ENCODE results near the gene FGF8.
"Not testable (repeated sequence)": the region's sequence is repeated elsewhere in the genome, so short reads cannot be mapped to it uniquely, and the experiment has no call there.

Gene FGF8, protein sequence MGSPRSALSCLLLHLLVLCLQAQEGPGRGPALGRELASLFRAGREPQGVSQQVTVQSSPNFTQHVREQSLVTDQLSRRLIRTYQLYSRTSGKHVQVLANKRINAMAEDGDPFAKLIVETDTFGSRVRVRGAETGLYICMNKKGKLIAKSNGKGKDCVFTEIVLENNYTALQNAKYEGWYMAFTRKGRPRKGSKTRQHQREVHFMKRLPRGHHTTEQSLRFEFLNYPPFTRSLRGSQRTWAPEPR

DNA sequence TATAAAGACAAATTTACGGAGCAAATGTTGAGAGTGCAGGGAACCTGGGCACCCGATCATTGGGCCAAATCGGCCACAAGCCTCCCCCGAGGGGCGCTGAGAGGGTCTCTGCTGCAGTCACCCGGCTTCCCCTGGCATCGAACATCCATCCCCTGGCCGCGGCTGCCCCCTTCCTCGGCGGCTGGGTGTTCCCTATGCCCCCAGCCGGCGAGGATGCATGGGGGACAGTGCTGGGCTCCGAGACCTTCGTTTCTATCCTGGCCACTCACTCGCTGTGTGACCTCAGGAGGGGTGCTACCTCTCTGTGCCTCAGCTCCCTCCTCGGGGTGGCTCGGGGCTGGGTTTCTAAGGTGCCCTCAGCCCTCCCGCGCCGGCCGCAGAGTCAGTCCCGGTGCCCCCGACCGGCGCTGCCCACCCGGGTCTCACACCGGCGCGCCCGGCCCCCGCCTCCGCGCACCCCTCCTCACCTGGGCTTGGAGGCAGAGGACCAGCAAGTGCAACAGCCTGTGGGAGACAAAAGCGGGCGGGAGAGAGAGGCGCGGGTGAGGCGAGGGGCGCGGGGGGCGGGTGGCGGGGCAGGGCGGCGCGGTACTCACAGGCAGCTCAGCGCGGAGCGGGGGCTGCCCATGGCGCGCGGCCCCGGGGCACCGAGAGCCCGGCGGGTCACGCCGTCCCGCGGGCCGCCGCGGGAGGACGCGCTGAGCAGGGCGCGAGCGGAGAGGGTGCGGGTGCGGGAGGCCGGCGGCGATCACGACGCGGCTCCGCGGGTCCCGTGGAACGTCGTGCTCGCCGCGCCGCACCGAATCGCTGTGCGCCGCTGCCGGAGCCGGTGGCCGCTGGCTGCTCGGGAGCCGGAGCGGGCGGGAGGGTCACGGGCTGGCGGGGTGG is at the start of gene FGF8:
Gene FGF8 (minus strand): TSS at position 842 of the 888 bp plus-strand sequence. CDS start 214 bp downstream, at position 628.
- peak in 1 of 2 experiments; percentile 11 for DNase-seq

DNA sequence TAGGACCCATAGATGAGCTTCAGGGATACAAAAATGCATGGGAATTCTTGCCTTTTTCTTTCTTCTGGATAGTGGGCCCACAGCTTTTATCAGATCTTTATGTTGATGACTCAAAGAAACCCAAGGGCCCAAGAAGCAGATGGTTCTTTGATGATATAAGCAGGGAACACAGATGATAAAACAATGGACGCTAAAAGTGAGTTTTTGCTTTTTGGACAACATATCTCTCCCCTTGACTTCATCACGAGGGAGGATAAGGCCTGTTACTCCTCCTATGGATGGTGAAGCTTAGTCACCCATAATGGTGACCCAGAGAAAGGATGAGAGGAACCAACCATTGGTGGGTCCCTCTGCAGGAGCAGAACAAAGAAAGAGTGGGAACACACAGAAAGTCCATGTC is 48.8 kb upstream of the FGF8 start:
- no peak for DNase-seq

DNA sequence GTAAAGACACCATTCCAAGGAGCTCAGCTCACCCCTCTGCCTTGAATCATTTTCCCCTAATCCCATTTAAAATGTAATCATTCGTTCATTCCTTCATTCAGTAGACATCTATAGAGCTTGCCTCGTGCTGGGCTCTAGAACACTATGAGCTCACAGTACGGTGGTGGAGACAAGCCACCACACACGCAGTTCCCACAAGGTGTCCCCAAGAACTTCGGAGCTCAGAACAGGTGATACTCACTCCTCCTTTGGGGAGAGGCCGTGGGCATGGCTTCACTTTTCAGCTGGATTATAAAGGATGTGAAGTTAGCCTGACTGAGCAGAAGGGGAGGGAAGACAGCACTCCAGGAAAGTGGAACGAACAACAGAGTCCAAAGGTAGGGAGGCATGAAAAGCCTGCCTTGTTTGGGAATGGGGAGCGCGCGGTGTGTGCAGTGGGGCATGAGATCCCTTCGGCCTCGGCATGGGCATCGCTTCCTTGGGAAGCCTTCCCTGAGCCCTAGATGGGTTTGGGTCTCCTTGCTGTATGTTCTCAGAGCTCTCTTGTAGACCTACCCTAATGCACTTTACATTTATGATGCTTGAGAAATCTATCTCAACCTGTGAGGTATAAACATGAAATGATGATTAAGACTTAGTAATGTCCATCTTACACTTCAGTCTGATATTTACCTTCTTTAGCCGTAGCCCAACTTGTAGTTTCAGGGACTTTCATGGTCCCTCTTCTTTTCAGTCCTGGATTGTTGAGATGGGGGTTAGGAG is 43.1 kb upstream of the FGF8 start:
- DNase-seq, result peak; percentile 79 to 83

DNA sequence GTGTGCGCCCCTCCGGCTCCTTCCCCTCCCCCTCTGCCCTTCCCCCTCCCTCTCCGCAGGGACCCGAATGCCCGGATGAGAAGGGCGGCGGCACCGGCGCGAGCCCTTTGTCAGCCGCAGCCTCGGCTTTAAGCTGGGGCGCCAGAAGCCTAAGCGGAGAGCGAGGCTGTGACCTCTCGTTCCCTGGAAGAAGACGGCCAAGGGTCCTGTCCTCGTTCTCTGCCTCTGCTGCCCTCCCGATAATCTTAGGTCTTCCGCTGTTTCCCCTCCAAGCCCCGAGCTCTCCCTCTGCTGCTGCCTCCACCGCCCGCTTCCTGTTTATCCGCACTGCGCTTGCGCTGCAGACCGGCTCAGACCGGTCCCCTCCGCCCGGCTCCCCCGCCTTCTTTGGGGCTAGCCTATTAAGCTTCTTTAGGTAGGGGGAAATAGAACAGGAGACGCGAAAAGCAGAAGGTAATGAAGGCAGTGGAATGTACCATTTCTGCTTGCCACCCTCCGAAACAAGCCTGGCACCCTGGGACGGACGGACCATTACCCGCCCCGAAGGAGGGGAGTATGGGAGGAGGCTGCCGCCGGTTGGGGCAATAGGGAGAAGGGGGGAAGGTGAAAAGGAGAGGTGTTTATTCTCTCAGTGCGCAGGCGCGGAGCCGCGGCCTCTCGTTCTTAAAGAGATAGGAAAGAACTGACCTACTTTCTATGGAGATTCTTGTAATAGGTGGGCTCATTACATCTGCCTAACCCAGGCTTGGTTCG is 42.4 kb upstream of the FGF8 start, which contains the start of gene OGA:
Gene OGA (minus strand): TSS at position 326 of the 753 bp plus-strand sequence. CDS start 422 bp downstream, outside the sequence.
- DNase-seq, result peak; percentile 98 to 100

DNA sequence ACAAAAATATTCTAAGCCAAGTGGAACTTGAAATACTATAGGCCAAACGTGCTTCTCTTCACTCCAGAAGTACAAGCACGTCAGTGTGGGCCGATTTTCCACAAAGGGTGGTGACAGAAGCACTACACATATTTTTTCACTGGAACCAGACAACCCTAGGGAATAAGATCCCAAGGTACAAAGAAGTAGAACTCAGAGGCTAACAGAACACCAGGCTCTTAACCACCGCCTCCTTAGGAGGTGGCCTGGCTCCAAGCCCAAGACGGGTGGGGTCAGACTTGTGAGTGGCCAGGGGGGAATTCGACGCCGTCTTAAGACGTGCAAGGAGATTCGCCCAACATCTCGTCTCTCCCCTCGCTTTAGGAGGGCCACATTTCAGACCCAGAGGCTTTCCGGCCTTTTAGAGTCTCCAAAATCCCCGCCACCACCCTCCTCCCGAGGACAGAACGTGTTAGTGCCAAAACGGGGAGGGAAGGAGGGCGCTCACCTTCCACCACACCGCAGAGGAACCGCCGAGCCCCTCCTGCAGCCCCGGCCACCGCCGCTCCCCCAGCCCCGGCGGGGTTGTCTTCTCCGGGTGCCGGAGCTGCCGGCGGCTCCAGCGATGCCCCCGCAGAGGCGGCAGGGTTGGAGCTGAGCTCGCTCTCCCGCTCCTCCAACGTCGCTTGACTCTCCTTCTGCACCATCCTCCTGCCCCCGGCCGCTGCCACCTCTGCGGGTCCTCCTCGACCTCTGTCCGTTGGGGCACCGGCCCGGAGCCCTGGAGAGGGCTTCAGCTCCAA is 41.6 kb upstream of the FGF8 start:
- peak in 1 of 2 experiments; percentile 19 for DNase-seq

DNA sequence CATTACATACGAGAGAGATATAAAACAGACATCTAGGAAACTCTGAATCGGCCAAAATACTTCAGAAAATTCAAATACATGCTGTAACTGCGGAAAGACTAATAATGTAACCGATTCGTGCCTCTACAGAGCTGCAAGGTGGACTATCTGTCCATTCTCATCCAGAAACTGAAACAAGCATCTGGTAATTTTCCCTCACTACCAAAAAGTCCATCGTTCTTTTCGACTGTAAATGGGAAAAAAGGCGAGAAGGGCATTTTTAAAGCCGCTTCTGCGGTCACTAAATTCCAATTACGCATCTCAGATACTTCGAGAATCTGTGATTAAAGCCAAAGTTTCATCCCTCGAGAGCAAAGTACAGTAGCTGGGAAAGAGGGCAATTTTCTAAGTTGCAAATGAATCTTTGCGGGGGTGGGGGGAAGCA is 41.0 kb upstream of the FGF8 start:
- DNase-seq, result no peak

DNA sequence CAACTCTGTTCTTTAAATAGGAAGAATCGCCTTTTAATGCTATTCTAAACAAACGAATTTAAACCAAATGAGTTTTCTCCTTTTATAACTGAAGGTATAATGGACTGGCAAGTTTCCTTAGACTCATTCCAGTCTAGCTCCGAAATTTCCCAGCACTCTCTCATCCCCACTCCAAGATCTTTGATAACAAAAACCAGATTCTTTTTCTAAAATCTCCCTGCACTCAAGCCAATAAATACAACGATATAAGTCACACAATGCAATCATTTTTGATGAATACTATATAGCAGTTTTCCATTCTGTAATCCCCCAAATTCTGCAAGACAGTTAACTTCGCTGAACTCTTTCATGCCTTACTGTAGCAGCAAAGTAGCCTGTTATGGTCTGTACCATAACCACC is 40.5 kb upstream of the FGF8 start:
- no peak for DNase-seq

DNA sequence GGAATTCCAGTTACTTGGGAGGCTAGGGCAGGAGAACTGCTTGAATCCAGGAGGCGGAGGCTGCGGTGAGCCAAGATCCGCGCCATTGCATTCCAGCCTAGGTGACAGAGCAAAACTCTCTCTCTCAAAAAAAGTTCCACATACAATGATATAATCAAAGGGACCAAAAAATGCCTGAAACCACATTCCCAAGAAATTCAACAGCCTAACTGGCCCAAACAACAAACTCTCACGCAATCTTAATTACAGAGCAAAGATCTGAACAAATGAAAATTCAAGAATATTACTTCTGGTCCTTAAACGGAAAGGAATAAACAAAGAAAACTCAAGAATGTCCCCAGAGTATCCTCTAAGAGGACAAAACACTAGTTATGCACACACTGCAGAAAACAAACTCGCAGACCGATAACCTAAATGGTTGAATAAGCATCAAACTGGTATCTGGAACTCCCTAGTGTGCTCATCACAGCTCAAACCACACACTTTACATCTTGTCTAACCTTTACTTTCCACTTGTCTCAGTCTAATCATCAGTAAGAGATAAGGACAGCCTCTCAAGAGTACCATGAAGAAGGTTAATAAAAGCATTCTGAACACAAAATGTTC is 38.7 kb upstream of the FGF8 start:
- peak in 1 of 2 experiments; percentile 10 for DNase-seq

DNA sequence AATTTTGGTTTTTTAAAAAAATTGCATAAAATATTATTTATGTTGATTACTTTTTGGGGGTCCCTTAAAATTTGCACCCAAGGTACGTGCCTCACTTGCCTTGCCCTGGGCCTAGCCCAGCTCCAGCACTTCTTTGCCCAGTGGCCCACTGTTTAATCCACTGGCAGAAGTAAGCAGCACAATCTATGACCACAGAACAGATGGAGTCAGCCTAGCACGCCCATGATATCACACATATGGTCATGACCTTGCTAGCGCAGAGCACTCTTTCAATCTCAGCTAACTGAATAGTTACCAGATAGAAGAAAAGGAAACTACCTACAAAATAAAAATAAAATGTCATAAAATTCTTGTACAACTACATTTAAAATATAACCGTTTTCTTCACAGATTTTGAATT is 36.7 kb upstream of the FGF8 start:
- no peak for DNase-seq

DNA sequence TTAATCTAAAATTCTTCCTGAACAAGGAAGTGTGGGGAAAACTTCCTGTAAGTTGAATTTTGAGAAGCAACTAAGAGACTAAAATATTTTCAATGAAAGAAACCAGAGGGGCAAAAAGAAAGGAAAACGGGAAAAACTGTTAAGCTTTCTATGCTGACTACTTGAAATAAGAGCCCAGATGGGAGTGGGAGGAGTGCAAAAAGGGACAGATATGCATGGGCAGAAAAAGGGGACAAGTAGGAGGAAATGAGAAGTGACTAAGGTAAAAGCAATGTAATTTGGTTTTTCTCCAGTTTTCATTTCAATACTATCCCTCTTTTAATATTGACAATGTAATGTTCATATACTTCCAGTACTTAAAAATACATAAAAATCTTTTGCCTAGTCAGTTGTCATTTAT is 31.2 kb upstream of the FGF8 start:
- DNase-seq, result no peak

DNA sequence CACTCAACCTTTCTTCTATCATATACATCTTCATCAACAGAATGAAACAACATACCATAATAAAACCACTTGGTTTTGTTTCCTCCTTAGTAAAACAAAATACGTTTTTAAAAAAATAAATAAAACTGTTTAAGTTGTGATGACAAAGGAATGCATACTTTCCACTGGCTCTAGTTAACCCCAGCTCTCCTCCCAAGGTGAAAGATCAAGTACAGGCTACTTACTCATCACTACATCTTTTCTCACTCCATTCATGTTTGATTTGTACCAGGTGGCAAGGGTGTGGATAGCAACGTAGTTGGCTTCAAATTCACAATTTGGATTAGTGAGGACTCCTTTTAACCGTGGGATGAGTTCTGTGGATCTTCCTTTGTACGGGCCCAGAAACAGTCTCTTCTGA is 27.6 kb upstream of the FGF8 start:
- DNase-seq, result no peak

DNA sequence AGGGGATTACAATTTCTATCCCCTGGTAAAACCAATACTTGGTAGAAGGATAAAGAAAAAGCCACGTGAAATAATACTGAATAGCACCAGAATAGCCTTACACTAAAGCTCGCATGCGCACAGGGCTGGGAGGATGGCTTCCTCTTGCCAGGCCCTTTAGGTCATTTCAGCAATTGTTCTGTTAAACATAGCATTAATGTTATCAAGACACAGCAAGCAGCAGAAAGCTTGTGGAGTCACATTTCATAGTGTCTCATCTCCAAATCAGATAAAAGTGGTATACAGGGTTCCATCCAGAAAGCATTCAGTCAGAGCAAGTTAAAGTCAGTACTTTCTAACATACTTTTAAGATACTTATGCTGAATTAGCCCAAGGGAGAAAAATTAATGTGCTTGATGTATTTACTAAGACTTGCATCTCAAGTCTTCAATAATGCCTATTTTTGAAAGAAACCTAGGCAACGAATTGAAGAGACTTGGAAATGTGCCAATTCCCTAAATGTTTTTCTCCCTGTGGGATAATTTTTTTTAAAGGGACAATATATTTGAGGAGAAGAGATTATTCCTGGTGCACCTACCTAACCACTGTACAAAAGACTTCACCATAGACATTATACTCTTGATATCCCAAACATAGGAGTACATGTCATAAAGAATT is 21.6 kb upstream of the FGF8 start:
- DNase-seq, result no peak

DNA sequence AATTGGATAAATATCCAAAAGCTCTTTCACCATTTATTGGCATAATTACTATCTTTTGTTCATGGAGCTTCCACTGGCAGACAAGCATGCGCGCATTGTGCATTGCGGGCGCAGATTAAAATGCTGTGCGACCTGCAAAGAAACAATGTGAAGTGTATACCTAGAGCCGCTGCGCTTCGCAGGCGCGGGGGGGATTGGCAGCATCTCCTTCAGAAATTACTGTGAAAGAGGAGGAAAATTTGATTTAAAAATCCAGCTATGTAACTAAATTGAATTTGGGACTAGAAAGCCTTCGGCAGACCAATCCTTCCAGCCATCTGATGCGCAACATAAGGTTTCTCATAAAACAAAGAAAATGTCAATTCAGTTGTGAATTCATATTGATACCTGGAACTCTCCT is 17.6 kb upstream of the FGF8 start:
- no peak for DNase-seq

DNA sequence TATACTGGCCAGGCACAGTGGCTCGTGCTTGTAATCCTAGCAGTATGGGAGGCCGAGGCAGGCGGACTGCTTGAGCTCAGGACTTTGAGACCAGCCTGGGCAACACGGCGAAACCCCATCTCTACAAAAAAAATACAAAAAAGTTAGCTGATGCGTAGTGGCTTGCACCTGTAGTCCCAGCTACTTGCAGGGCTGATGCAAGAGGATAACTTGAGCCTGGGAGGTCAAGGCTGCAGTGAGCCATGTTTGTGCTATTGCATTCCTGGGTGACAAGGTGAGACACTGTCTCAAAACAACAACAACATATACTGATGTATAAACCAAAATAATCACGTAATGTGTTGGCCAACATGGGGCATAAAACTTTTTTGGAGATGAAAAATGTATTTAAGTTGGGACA is 13.8 kb upstream of the FGF8 start:
- no peak for DNase-seq

DNA sequence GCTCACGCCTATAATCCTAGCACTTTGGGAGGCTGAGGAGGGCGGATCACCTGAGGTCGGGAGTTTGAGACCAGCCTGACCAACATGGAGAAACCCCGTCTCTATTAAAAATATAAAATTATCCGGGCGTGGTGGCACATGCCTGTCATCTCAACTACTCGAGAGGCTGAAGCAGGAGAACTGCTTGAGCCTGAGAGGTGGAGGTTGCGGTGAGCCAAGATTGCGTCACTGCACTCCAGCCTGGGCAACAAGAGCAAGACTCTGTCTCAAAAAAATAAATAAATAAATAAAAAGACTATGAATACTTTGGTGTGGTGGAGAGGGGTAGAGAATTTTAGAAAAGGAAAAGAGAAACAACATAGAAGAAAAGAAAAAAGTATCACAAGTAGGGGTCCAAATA is 13.3 kb upstream of the FGF8 start:
- not testable (repeated sequence) for DNase-seq

DNA sequence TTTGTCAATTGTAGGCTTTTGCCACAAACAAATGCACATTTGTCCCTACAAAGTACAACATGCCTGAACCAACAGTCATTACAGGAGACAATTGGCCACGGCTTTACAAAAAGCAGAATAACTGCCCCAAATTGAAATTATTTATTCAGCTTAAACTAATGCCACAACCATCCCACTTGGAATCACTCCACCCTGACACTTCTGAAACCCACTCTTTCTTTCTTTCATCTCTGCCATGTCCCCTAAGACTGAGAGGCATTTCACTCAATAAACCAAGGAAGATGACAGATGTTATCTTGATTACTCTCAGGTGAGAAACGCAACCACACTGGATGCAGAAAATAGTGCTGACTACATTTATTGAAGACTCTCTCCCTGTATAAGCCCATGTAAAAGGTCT is 9.9 kb upstream of the FGF8 start:
- DNase-seq, result no peak

DNA sequence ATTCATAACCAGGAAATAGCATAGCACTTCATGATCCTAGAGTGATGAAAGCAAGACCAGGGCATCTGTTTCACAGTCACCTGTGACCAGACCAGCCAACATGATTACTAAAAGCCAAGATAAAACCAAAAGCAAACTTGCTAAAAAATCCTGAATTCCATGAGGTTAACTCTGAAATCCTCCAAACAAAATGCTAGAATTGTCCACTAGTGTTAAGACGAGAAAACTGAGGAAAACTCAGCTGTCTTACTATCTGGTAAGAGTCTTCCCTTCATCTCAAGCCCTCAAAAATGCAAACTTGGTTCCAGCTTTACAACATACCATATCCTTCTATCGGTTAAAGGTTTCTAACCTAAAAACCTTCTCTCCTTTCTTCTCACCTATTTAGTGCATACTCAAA is 8.6 kb upstream of the FGF8 start:
- no peak for DNase-seq

DNA sequence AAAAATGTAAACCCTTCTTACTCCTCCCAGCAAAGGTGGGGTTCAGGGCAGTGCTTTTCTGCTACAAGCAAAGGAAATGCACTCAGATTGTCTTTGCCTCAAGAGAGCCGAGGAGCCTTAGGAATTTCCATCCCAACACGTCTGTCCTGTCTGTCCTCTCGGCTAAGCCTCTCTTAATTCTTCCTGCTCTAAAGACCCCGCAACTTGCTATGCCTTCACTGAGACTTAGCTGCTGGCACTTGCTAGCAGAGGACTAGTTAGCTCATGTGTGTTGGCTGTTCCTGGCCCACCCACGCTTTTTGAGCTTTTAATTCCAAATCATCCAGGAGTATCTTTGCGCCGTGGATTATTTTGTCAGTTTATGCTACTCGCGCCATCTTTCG is 7.8 kb upstream of the FGF8 start:
- DNase-seq, result no peak

DNA sequence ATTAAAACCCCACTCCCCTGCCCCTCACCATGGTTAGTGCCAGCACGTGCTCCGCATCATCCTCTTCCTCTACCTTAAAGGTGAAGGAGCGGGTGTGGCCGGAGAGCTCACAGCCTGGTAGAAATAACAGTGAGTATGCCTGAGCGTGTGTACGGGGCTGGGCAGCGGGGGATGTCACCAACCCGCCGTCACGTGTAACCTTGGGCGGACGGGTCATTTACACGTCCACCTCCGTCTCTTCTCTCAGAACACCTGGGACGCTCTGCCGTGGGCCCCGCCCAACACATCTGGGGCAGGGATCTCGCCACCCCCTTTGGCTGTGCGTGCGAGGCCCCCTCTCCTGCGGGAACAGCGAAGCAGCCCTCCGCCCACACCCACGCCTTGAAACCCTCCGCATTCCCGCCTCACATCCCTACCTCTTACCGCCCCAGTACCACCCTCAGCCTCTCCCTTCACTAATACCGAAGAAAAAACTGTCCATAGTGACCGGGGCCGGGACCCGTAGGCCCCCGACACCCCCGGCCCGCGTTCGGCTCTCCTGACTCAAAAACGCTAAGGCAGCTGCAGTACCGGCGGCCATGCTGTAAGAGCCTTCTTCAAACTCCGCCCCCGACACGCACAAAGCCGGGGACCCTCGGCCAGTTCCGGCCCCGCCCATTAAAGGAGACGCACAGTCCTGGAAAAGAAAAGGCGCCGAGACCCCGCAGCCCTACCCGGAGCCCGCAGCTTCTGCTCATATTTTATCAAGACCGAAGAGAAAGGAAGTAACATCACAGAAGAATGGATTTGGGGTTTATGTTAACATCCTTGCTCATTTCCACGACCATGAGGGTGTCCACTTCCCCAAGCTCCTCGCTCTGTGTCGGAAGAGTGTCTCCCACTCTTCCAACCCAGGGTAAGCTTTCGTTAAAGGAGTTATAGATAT is 7.2 kb upstream of the FGF8 start, which contains the start of gene NPM3:
Gene NPM3 (minus strand): TSS at position 636 of the 925 bp plus-strand sequence. CDS start 56 bp downstream, at position 580.
- peak; percentile 3 to 90 for DNase-seq

Measured in NCI-H526 (cell line).